NCI-H748 (cell line): Measurements from ENCODE around the gene VCP.
"Not testable (repeated sequence)": the region's sequence is repeated elsewhere in the genome, so short reads cannot be mapped to it uniquely, and the experiment has no call there.

Experiments
- DNase-seq: peaks from one replicate; lab custom pipeline; 2025; ENCODE audit not compliant: unreplicated experiment; lab: John Stamatoyannopoulos, UW

Gene VCP

DNA sequence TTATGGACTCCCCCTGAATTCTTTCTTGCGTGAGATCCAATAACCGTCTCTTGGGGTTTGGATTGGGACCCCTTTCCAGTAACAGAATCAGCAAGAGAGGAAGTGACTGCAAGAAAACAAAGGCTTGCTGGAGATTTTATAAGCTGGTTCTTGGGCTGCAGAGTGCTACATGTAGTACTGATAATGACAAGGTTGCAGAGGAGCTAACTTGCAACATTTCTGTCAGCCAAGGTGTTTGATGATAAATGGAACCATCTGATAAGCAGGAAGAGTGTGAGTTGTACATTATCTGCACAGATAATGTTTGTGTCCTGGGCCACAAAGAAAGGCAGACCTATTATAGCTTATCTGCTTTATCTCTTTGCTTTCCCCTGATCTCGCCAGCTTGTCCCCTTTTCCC lies 45.8 kb downstream of the VCP start:
- DNase-seq: no peak

DNA sequence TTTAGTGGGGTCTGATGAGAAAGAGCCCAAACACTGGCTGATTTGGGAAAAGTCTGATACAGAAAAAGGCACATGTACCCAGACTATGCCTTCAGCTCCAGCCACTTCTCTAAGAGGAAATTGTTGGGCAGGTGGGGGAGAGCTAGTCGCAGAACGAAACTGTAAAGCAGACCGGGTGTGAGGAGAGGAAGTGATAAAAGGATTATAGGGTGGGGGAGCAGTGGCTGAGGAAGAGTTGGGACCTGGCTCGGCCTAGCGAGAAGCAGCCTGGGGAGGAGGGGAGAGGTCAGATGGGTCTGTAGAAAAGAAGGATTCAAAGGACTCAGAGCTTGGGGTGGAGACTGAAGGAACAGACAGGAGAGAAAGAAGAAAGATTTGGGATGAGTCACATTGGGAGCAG lies 49.0 kb downstream of the VCP start:
- DNase-seq: not testable (repeated sequence)

DNA sequence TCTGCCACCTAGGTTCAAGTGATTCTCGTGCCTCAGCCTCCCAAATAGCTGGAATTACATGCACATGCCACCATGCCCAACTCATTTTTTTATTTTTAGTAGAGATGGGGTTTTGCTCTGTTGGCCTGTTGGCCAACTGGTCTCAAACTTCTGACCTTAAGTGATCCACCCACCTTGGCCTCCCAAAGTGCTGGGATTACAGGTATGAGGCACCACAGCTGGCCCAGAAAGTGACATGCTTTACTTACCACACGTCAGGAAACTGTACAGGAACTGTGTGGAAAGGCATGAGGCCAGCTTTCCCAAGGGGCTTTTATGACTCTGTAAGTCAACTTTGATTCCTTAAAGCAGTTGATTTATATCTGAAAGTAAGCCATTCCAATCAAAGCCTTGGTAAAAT lies 57.9 kb downstream of the VCP start:
- DNase-seq: no peak

DNA sequence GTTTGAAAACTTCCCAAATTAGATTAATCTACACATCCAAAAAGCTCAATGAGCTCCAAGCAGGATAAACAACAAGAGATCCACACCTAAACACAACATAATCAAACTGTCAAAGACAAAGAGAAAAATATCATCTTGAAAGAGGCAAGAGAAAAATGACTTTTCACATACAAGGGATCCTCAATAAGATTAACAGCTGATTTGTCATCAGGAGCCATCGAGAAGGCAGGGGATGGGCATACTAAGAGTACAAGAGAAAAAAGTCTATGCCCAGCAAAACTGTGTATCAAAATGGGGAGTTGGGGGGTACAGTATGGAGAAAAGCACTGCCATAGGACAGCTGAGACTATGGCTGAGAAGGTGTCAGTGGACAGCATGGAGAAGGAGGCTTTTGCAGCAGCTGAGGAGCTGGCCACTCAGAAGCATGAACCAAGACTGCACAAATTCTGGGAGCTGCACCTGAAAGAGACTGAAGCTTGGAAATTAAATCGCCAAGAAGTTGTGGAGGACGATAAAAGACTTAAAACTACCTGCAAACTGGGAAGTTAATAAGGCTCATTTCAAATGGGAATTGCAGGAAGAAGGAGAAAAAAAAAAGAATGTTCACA lies 62.0 kb downstream of the VCP start:
- DNase-seq: no peak
